HepG2 (cell line): Measurements from ENCODE around the gene DAZAP1. TPM values are rescaled to one million over a fixed set of nuclear protein-coding genes. Genes with fewer than 3 reads are reported as not detected.

Experiments
- AGO1 ChIP-seq: fragments of 200-400 bp; formaldehyde crosslinking; IDR thresholded peaks from 2 replicates; pipeline ENCODE4 v1.6.1; 2017; ENCODE audit warnings: mild to moderate bottlenecking, low read depth, low read length, moderate library complexity; ENCODE audit not compliant: poor library complexity, severe bottlenecking
- CEBPZ ChIP-seq: IDR thresholded peaks from 2 replicates; pipeline ENCODE4 v1.6.1; 2012; ENCODE audit warnings: low read length, improper control_type of control experiment
- CSRNP1 ChIP-seq: sonication (generic); formaldehyde crosslinking; IDR thresholded peaks from 2 replicates; pipeline ENCODE4 v1.8.1; 2023; ENCODE audit warnings: mild to moderate bottlenecking, missing genetic modification reagents
- FOXK1 ChIP-seq: sonication (generic); formaldehyde crosslinking; IDR thresholded peaks from 2 replicates; pipeline ENCODE4 v1.4.0; 2020; ENCODE audit warnings: low read depth, missing genetic modification reagents, borderline replicate concordance
- KDM2A ChIP-seq: sonication (generic); formaldehyde crosslinking; IDR thresholded peaks from 2 replicates; pipeline ENCODE4 v1.4.0; 2020; ENCODE audit warnings: low read depth, missing genetic modification reagents, borderline replicate concordance
- MTA1 ChIP-seq: sonication (generic); formaldehyde crosslinking; IDR thresholded peaks from 2 replicates; pipeline ENCODE4 v1.4.0; 2020; ENCODE audit warnings: missing genetic modification reagents, mild to moderate bottlenecking, borderline replicate concordance
- MTF2 ChIP-seq: sonication (generic); formaldehyde crosslinking; IDR thresholded peaks from 2 replicates; pipeline ENCODE4 v1.5.0; 2020; ENCODE audit warnings: missing genetic modification reagents, borderline replicate concordance
- NRL ChIP-seq: sonication (generic); formaldehyde crosslinking; IDR thresholded peaks from 2 replicates; pipeline ENCODE4 v1.5.0; 2020; ENCODE audit warnings: missing genetic modification reagents, mild to moderate bottlenecking, moderate library complexity, borderline replicate concordance
- PRDM10 ChIP-seq: sonication (generic); formaldehyde crosslinking; IDR thresholded peaks from 2 replicates; pipeline ENCODE4 v1.4.0; 2020; ENCODE audit warnings: low read depth, missing genetic modification reagents
- RBM39 ChIP-seq: fragments of 200-400 bp; formaldehyde crosslinking; IDR thresholded peaks from one replicate; pipeline ENCODE4 v1.6.1; 2018; ENCODE audit warnings: antibody characterized with exemption, mild to moderate bottlenecking, low read depth, low read length; ENCODE audit not compliant: poor library complexity, severe bottlenecking
- YEATS2 ChIP-seq: sonication (generic); formaldehyde crosslinking; IDR thresholded peaks from 2 replicates; pipeline ENCODE4 v1.4.0; 2020; ENCODE audit warnings: missing genetic modification reagents, borderline replicate concordance
- ZNF350 ChIP-seq: sonication (generic); formaldehyde crosslinking; IDR thresholded peaks from 2 replicates; pipeline ENCODE4 v1.4.0; 2020; ENCODE audit warnings: mild to moderate bottlenecking, low read depth, missing genetic modification reagents, borderline replicate concordance
- ZNF383 ChIP-seq: sonication (generic); formaldehyde crosslinking; IDR thresholded peaks from 2 replicates; pipeline ENCODE4 v1.4.0; 2020; ENCODE audit warnings: missing genetic modification reagents, mild to moderate bottlenecking, borderline replicate concordance
- polyA plus RNA-seq, 8 experiments: library from polyadenylated mRNA; depleted of rRNA in 3 of 8; stranded (reverse) in 7 of 8; unstranded in 1 of 8; fragments of >200 nt; fragmentation: Illumina TruSeq in 4 of 8; extraction: Trizol in 4 of 8; gene quantifications; 2 replicates each; pipeline versions ENCODE4 v1.2.1 to v1.2.3, GENCODE V29; 2011 to 2016; ENCODE audit warnings: low read depth in 4 of 8, missing spikeins in 1 of 8, mixed read lengths in 1 of 8; ENCODE audit not compliant: insufficient read depth in 1 of 8
- total RNA-seq, 5 experiments: library from RNA; depleted of rRNA; stranded (reverse); fragments of >200 nt; fragmentation: Illumina TruSeq; extraction: Trizol; gene quantifications; 2 replicates each; pipeline ENCODE4 v1.2.3, GENCODE V29; 2016; ENCODE audit warnings: low read depth in 1 of 5
- TF ChIP-seq, protein P1 (sequence below): sonication (generic); formaldehyde crosslinking; IDR thresholded peaks from 2 replicates; pipeline ENCODE4 v1.5.1; 2020; ENCODE audit warnings: missing genetic modification reagents, mild to moderate bottlenecking, borderline replicate concordance

The DAZAP1 gene
- total and polyA plus RNA-seq, 2 of the 13 experiments (the other 11 are each of a cell fraction or from before 2014, with no cell fraction given) = 63.3 to 79.2 TPM

GRCh38 chr19:1471010-1471514, 63.7 kb downstream of the DAZAP1 start (continued):
- TF ChIP-seq ZNF383 (CRISPR knock-in tag) (no peak), NRL (CRISPR knock-in tag) (0 out of 2 replicates have a peak, but pooled peaks have one; percentile 44), MTA1 (CRISPR knock-in tag) (peak; percentile 19; the same call in 1 of the 2 replicates), MTF2 (0 out of 2 replicates have a peak, but pooled peaks have one; percentile 10), ZNF350 (CRISPR knock-in tag) (0 out of 2 replicates have a peak, but pooled peaks have one; percentile 49), RBM39 (peak; percentile 24), CSRNP1 (CRISPR knock-in tag) (no peak; the same call in 1 of the 2 replicates), PRDM10 (CRISPR knock-in tag) (peak; percentile 92), AGO1 (peak; percentile 89), YEATS2 (CRISPR knock-in tag) (0 out of 2 replicates have a peak, but pooled peaks have one; percentile 36), KDM2A (CRISPR knock-in tag) (peak; percentile 85), FOXK1 (CRISPR knock-in tag) (0 out of 2 replicates have a peak, but pooled peaks have one; percentile 5), CEBPZ (no peak)
- TF ChIP-seq, protein P1, sequence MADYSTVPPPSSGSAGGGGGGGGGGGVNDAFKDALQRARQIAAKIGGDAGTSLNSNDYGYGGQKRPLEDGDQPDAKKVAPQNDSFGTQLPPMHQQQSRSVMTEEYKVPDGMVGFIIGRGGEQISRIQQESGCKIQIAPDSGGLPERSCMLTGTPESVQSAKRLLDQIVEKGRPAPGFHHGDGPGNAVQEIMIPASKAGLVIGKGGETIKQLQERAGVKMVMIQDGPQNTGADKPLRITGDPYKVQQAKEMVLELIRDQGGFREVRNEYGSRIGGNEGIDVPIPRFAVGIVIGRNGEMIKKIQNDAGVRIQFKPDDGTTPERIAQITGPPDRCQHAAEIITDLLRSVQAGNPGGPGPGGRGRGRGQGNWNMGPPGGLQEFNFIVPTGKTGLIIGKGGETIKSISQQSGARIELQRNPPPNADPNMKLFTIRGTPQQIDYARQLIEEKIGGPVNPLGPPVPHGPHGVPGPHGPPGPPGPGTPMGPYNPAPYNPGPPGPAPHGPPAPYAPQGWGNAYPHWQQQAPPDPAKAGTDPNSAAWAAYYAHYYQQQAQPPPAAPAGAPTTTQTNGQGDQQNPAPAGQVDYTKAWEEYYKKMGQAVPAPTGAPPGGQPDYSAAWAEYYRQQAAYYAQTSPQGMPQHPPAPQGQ (CRISPR knock-in tag) = no peak
